22Rv1 (cell line): ENCODE results near the gene GALNT8.

Source experiments
- H3K27ac ChIP-seq: fragments of 450-650 bp; 2 replicates; pipeline ENCODE4 v1.5.1; 2017
- CTCF ChIP-seq: fragments of 450-650 bp; IDR thresholded peaks from 2 replicates; pipeline ENCODE4 v1.5.1; 2017; ENCODE audit warnings: mild to moderate bottlenecking
- ZFX ChIP-seq: fragments of 450-650 bp; IDR thresholded peaks from 2 replicates; pipeline ENCODE4 v1.6.1; 2017; ENCODE audit warnings: antibody characterized with exemption, borderline replicate concordance

GALNT8 gene

GRCh38 chr12:4817880-4818279 is 97.7 kb downstream of the GALNT8 start:
- TF ChIP-seq CTCF, result no peak
- TF ChIP-seq ZFX, result no peak
- no peak overlapping the region for H3K27ac ChIP-seq

GRCh38 chr12:4819654-4820053 is 99.5 kb downstream of the GALNT8 start:
- no peak overlapping the region for H3K27ac ChIP-seq
- no peak for TF ChIP-seq ZFX
- TF ChIP-seq CTCF, result no peak

- H3K27ac ChIP-seq, result no peak overlapping the region
These were observed 100.8 kb downstream of the GALNT8 start for GRCh38 chr12:4820971-4821370.

More at GRCh38 chr12:4820971-4821370, 100.8 kb downstream of the GALNT8 start:
- no peak for TF ChIP-seq ZFX
